A549 (cell line): ENCODE data around the gene SGTB. TPM values are rescaled to one million over a fixed set of nuclear protein-coding genes. Genes with fewer than 3 reads are reported as not detected.

Experiments
- ATAC-seq, 2 experiments: fragments of 200-7000 bp in 1 of 2; fragments of >200 bp in 1 of 2; cut with Nextera tagmentation in 1 of 2; cut with Tn5 transposase in 1 of 2; 3 replicates each; pipeline versions ENCODE4 v1.8.0 to v1.9.1; 2018 to 2020; ENCODE audit warnings: mild to moderate bottlenecking in 1 of 2, moderate library complexity in 1 of 2
- CTCF ChIA-PET: fragments of 300-600 bp; sonication (Branson Sonifier 250); formaldehyde crosslinking; extraction: SDS; loops from one replicate; lab custom pipeline; 2021; ENCODE audit warnings: antibody characterized with exemption, inconsistent platforms; lab: Yijun Ruan, JAX
- POLR2A ChIA-PET: fragments of 350-600 bp; formaldehyde crosslinking; extraction: SDS; loops from one replicate; lab custom pipeline; 2021; ENCODE audit warnings: antibody characterized with exemption, inconsistent platforms; lab: Yijun Ruan, JAX
- DNase-seq, 2 experiments: peaks; one replicate each; pipeline versions ENCODE4 v3.0.0 to v3.0.0-alpha.2; 2011 to 2016; ENCODE audit warnings: low read depth in 1 of 2, low spot score in 1 of 2
- FAIRE-seq: peaks from 2 replicates; lab custom pipeline; 2011; peaks lifted over from hg19 to GRCh38; lab: Jason Lieb, UNC
- H3K27ac ChIP-seq, 2 experiments: fragments of >200 bp; sonication (Bioruptor Twin); formaldehyde crosslinking; 3 replicates each; pipeline ENCODE4 v1.5.1; 2016 to 2017
- H3K4me1 ChIP-seq: fragments of >200 bp; sonication (Bioruptor Twin); formaldehyde crosslinking; 3 replicates; pipeline ENCODE4 v1.6.1; 2016
- H3K4me2 ChIP-seq: fragments of >200 bp; sonication (Bioruptor Twin); formaldehyde crosslinking; 3 replicates; pipeline ENCODE4 v1.6.1; 2016
- H3K4me3 ChIP-seq: fragments of >200 bp; sonication (Bioruptor Twin); formaldehyde crosslinking; 3 replicates; pipeline ENCODE4 v1.5.1; 2016
- H3K9me3 ChIP-seq: fragments of >200 bp; sonication (Bioruptor Twin); formaldehyde crosslinking; 3 replicates; pipeline ENCODE4 v1.6.1; 2016
- BCL3 ChIP-seq: fragments of >200 bp; sonication (Bioruptor Twin); formaldehyde crosslinking; IDR thresholded peaks from 3 replicates; pipeline ENCODE4 v1.6.1; 2016
- CBX2 ChIP-seq: fragments of 200-600 bp; sonication (generic); IDR thresholded peaks from 2 replicates; pipeline ENCODE4 v1.6.1; 2016; ENCODE audit warnings: low read depth, mild to moderate bottlenecking, borderline replicate concordance
- CBX8 ChIP-seq: fragments of 200-600 bp; sonication (generic); IDR thresholded peaks from 2 replicates; pipeline ENCODE4 v1.6.1; 2016
- EP300 ChIP-seq, 2 experiments: fragments of >200 bp; sonication (Bioruptor Twin); formaldehyde crosslinking; IDR thresholded peaks; 2 replicates in 1 of 2; 3 replicates in 1 of 2; pipeline ENCODE4 v1.6.1; 2016 to 2017
- FOSB ChIP-seq: fragments of 250-450 bp; sonication (Bioruptor Pico); IDR thresholded peaks from 2 replicates; pipeline ENCODE4 v1.5.0; 2020; ENCODE audit warnings: mild to moderate bottlenecking, moderate library complexity
- FOSL2 ChIP-seq, 2 experiments: fragments of 450-650 bp in 1 of 2; fragments of >200 bp in 1 of 2; sonication (Bioruptor Twin) in 1 of 2; formaldehyde crosslinking; IDR thresholded peaks; 2 replicates each; pipeline versions ENCODE4 v1.5.0 to v1.6.1; 2016 to 2020; ENCODE audit warnings: mild to moderate bottlenecking in 1 of 2, moderate library complexity in 1 of 2
- HEYL ChIP-seq: fragments of 250-450 bp; sonication (Bioruptor Pico); IDR thresholded peaks from 2 replicates; pipeline ENCODE4 v1.8.0; 2021; ENCODE audit warnings: mild to moderate bottlenecking, moderate library complexity
- JUNB ChIP-seq: fragments of >200 bp; sonication (Bioruptor Twin); formaldehyde crosslinking; IDR thresholded peaks from 2 replicates; pipeline ENCODE4 v1.6.1; 2016
- MAFK ChIP-seq: fragments of 450-650 bp; IDR thresholded peaks from 2 replicates; pipeline ENCODE4 v1.6.1; 2014; ENCODE audit not compliant: partially characterized antibody
- MAX ChIP-seq: IDR thresholded peaks from 2 replicates; pipeline ENCODE4 v1.6.1; 2012
- NFE2L2 ChIP-seq: fragments of 150-350 bp; conservative IDR thresholded peaks from 2 replicates; pipeline ENCODE4 v1.6.1; 2014; ENCODE audit warnings: low read length
- NR3C1 ChIP-seq: fragments of >200 bp; sonication (Bioruptor Twin); formaldehyde crosslinking; IDR thresholded peaks from 3 replicates; pipeline ENCODE4 v1.6.1; 2017
- PBX3 ChIP-seq: IDR thresholded peaks from 2 replicates; pipeline ENCODE4 v1.6.1; 2012
- RAD21 ChIP-seq, 2 experiments: fragments of >200 bp in 1 of 2; sonication (Bioruptor Twin) in 1 of 2; formaldehyde crosslinking in 1 of 2; IDR thresholded peaks in 1 of 2; conservative IDR thresholded peaks in 1 of 2; 2 replicates in 1 of 2; 3 replicates in 1 of 2; pipeline ENCODE4 v1.6.1; 2012 to 2018; ENCODE audit warnings: inconsistent platforms in 1 of 2
- RARB ChIP-seq: fragments of 250-450 bp; sonication (Bioruptor Pico); IDR thresholded peaks from 2 replicates; pipeline ENCODE4 v1.8.0; 2021; ENCODE audit warnings: mild to moderate bottlenecking, moderate library complexity
- SMC3 ChIP-seq: fragments of >200 bp; sonication (Bioruptor Twin); formaldehyde crosslinking; IDR thresholded peaks from 3 replicates; pipeline ENCODE4 v1.6.1; 2018; ENCODE audit warnings: inconsistent platforms
- TP53 ChIP-seq: fragments of 250-450 bp; sonication (Bioruptor Pico); IDR thresholded peaks from 2 replicates; pipeline ENCODE4 v1.5.0; 2021; ENCODE audit warnings: mild to moderate bottlenecking, moderate library complexity
- USF2 ChIP-seq: fragments of 450-650 bp; IDR thresholded peaks from 2 replicates; pipeline ENCODE4 v1.6.1; 2014; ENCODE audit warnings: antibody characterized with exemption
- WGBS: methylation state at CpG from one replicate; pipeline ENCODE4 v1.1.6; 2017; ENCODE audit errors: missing lambda C conversion rate; 5-methylcytosine and 5-hydroxymethylcytosine counted together
- polyA plus RNA-seq, 4 experiments: library from polyadenylated mRNA; depleted of rRNA in 3 of 4; stranded (reverse); fragments of >200 nt; fragmentation: RNase III in 1 of 4; extraction: RNeasy Plus Mini Kit Qiagen cat#74134 plus additional on column Dnase treatment in 1 of 4; gene quantifications; 2 replicates in 3 of 4; 3 replicates in 1 of 4; pipeline ENCODE4 v1.2.3, GENCODE V29; 2011 to 2017
- TF ChIP-seq, protein P1 (sequence below): fragments of 250-450 bp; sonication (Bioruptor Pico); IDR thresholded peaks from 2 replicates; pipeline ENCODE4 v1.5.0; 2020; ENCODE audit warnings: low read depth, mild to moderate bottlenecking, moderate library complexity

SGTB gene
- polyA plus RNA-seq, 2 of the 4 experiments (the other 2 are of a cell fraction), result 8.6 to 17.4 TPM

GRCh38 chr5:65749956-65750355 is 28.0 kb upstream of the SGTB start:
- no peaks in the 10 kb centered on the region for H3K9me3 ChIP-seq
- H3K4me3 ChIP-seq, result no peak overlapping the region
- FAIRE-seq (no peak), DNase-seq (no peak), ATAC-seq (peak in 1 of 2 experiments; percentile 56; a peak in 2 of 6 replicates)
- no peak for TF ChIP-seq HEYL (CRISPR knock-in tag)
- no peak for TF ChIP-seq CBX8
- TF ChIP-seq CBX2, result no peak
- no peak for TF ChIP-seq FOSB (CRISPR knock-in tag)
- TF ChIP-seq, protein P1, sequence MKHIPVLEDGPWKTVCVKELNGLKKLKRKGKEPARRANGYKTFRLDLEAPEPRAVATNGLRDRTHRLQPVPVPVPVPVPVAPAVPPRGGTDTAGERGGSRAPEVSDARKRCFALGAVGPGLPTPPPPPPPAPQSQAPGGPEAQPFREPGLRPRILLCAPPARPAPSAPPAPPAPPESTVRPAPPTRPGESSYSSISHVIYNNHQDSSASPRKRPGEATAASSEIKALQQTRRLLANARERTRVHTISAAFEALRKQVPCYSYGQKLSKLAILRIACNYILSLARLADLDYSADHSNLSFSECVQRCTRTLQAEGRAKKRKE, result no peak
- TF ChIP-seq, all 56 proteins: peak for 0
- WGBS, result 74% methylated on average over 5 of the region's 5 CpGs
- POLR2A ChIA-PET, result interaction anchor here (1.6 kb wide), 1 partner anchor 177 kb away, joined by 3 read pairs; the partner anchor contains the start of gene ERBIN
- H3K27ac ChIP-seq, result peak overlapping the region; percentile 1 to 41; a peak in 2 of 6 replicates
- peaks cover 29% of the 10 kb centered on the region for H3K4me1 ChIP-seq
- CTCF ChIA-PET, result interaction anchor here (3.9 kb wide), 1 partner anchor 8 kb away, joined by 14 read pairs; no protein-coding TSS in a partner anchor
- H3K4me2 ChIP-seq, result peak overlapping the region; percentile 58; the same call in 2 of the 3 replicates

DNA sequence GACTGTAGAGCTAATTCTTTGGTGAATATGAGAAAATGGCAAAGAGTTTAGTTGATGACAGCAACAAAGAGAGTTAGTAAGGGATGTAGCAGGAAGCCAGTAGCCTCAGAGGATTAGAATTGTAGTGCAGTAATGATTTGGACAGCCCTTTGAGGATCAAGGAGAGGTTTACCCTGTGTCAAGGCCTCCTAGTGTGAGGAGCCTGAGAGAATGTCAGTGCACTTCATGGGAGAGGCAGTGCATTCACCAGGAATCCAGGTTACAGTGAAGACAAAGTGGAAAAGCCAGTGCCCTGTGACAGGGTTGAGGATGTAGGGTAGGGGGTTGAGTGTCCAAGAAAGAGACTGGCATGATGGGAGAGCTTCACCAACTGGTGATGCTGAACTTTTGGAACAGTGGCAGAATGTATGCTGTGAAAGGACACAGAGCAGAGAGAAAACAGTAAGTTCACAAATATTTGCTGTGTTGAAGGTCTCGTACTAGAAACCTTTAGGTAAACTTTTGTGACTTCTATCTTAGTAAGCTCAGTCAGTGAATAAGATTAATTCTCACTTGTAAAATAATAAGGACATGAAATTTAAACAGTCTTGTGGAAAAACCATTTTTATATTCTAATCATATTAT is 27.4 kb upstream of the SGTB start:
- ChIA-PET CTCF (interaction anchor here (0.6 kb wide), 1 partner anchor 374 kb away, joined by 3 read pairs; no protein-coding TSS in a partner anchor), POLR2A (interaction anchor here (1.6 kb wide), 1 partner anchor 177 kb away, joined by 3 read pairs; the partner anchor contains the start of gene ERBIN)
- TF ChIP-seq BCL3 (no peak), PBX3 (no peak), SMC3 (no peak), TP53 (no peak), RAD21 (conservative IDR thresholded peaks at IDR 0.05 in 1 of 2, IDR thresholded peaks at IDR 0.05 in 1 of 2) (no peak), MAFK (no peak), RARB (no peak), USF2 (no peak), NR3C1 (no peak), EP300 (IDR thresholded peaks at IDR 0.05) (no peak), HEYL (CRISPR knock-in tag) (no peak), CBX8 (no peak), FOSL2 (IDR thresholded peaks at IDR 0.05) (no peak), FOSL2 (CRISPR knock-in tag; IDR thresholded peaks at IDR 0.05) (no peak), MAX (no peak), NFE2L2 (no peak), JUNB (no peak)
- H3K4me1 ChIP-seq, result peaks cover 29% of the 10 kb centered on the region
- H3K4me2 ChIP-seq, result peak overlapping the region; percentile 58; the same call in 2 of the 3 replicates
- DNase-seq (no peak), ATAC-seq (peak in 1 of 2 experiments; percentile 25; a peak in 1 of 6 replicates), FAIRE-seq (no peak)
- no peak overlapping the region for H3K27ac ChIP-seq
- no peaks in the 10 kb centered on the region for H3K9me3 ChIP-seq
- WGBS, result 76% methylated on average over 1 of the region's 1 CpG
- H3K4me3 ChIP-seq, result no peak overlapping the region
